ENCODE results near the gene AKR1C1.
"Not testable (repeated sequence)": the region's sequence is repeated elsewhere in the genome, so short reads cannot be mapped to it uniquely, and the experiment has no call there.

Gene AKR1C1

GRCh38 chr10:4947635-4948596 lies 15.3 kb upstream of the AKR1C1 start:
- no peak for DNase-seq

DNA sequence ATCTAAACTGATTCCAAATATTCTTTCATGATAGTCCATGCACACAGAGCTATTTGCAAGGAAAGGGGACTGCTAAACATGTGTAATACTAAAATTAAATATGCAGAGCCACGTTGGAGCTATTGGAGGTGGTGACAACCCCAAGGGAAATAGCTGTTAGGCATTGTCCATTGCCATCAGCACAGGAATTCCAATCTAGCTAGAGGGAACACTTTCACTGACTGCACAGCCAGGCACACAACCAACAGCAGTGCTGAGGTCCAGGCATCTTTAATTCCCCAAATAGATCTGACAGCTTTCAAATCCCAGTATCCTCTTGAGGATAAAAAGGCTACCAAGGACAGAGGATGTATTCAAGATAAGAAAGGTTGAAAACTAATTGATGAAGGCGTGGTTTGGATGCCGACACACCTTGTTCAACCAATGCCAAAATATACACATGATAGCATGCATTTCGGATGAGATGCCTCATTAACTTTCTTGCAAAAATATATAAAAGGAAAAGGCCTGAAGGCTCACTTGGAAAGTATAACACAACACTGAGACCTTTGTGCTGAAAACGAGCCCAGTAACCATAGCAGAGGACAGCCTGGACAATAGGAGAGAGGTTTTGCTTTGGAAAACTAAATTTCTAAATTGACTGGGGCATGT lies 11.6 kb upstream of the AKR1C1 start:
- not testable (repeated sequence) for DNase-seq

DNA sequence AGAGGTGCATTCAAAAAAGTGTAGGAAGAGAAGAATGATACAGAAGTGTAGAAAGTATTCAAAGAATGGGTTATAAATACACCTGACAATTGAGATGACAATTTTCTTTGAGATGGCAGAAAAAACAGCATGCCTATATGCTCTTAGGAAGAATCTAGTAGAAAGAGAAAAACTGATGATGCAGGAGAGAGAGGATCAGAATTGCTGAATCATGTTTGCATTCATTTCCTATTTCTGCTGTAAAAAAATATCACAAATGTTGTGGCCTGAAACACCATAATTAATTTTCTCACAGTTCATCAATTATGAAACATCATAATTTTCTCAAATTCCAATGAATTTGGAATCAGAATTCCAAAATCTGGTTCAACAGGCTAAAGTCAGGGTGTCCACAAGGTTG lies 9.8 kb upstream of the AKR1C1 start:
- no peak for DNase-seq

- DNase-seq, result not testable (repeated sequence)
These were observed 7.1 kb upstream of the AKR1C1 start for GRCh38 chr10:4956088-4956487.

- not testable (repeated sequence) for DNase-seq
These were observed 6.1 kb upstream of the AKR1C1 start for GRCh38 chr10:4956955-4957645.

- DNase-seq, result not testable (repeated sequence)
These were observed 1.7 kb upstream of the AKR1C1 start for GRCh38 chr10:4961558-4961957.

DNA sequence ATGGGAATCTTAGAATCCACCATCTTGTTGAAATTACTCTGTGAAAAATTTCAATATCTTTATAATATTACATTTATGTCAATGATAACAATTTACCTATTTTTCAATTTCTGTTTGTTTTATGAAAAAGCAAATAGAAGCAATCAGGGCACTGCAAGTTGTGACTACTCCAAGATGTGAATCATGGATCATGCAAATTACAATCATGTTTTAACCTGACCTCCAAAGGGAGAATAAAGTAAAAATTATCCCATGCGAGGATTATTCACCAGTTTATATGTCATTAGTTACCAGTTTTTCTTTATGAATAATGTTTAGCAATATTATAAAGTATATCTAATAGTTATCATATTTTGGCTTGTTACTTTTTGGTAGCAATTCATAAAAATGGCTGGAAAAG lies 907 bp upstream of the AKR1C1 start:
- DNase-seq, result not testable (repeated sequence)

DNA sequence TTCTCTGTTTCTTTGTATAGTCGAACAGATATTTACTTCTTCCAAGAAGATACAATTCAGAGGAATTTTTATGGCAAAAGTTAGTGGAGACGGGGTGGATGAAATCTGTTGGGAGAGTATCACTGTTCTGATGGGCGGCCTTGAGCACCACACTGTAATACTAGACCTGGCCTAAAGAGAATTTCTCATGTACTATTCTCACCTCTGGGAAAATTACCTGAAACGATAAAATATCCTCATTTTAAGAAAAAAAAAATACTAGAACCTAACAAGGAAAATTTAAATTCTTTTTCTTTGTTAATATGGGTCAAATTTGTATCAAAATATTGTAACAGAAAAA lies 570 bp downstream of the AKR1C1 start:
- not testable (repeated sequence) for DNase-seq

GRCh38 chr10:4965763-4966162 lies 2.5 kb downstream of the AKR1C1 start:
- DNase-seq, result not testable (repeated sequence)

GRCh38 chr10:4967189-4967588 lies 4.0 kb downstream of the AKR1C1 start:
- not testable (repeated sequence) for DNase-seq

GRCh38 chr10:4969289-4969688 lies 6.1 kb downstream of the AKR1C1 start:
- DNase-seq, result not testable (repeated sequence)

GRCh38 chr10:4970362-4970761 lies 7.1 kb downstream of the AKR1C1 start:
- DNase-seq, result not testable (repeated sequence)

- not testable (repeated sequence) for DNase-seq
These were observed 9.3 kb downstream of the AKR1C1 start for GRCh38 chr10:4972369-4973142.

GRCh38 chr10:4973294-4973693 lies 10.1 kb downstream of the AKR1C1 start:
- DNase-seq, result not testable (repeated sequence)

- DNase-seq, result not testable (repeated sequence)
These were observed 11.2 kb downstream of the AKR1C1 start for GRCh38 chr10:4974400-4974799.

- DNase-seq, result no peak
These were observed 13.8 kb downstream of the AKR1C1 start for GRCh38 chr10:4977025-4977424.

- DNase-seq, result no peak
These were observed 15.7 kb downstream of the AKR1C1 start for GRCh38 chr10:4978870-4979269.

DNA sequence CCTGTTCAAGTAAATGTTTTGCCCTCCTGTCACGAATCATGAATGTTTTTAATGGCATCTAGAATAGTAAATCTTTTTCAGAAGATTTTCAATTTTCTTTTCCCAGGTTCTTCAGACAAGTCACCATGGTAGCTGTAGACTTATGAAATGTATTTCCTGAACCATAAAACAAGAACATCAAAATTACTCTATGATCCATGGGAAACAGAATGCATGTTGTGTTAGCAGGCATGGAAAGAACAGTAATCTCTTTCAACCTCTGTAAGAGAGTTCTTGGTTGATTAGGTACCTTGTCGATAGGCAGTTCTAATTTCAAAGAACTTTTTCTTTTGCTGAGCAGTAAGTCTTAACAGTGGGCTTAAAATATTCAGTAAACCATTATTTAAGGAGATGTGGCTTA lies 17.6 kb downstream of the AKR1C1 start:
- no peak for DNase-seq

DNA sequence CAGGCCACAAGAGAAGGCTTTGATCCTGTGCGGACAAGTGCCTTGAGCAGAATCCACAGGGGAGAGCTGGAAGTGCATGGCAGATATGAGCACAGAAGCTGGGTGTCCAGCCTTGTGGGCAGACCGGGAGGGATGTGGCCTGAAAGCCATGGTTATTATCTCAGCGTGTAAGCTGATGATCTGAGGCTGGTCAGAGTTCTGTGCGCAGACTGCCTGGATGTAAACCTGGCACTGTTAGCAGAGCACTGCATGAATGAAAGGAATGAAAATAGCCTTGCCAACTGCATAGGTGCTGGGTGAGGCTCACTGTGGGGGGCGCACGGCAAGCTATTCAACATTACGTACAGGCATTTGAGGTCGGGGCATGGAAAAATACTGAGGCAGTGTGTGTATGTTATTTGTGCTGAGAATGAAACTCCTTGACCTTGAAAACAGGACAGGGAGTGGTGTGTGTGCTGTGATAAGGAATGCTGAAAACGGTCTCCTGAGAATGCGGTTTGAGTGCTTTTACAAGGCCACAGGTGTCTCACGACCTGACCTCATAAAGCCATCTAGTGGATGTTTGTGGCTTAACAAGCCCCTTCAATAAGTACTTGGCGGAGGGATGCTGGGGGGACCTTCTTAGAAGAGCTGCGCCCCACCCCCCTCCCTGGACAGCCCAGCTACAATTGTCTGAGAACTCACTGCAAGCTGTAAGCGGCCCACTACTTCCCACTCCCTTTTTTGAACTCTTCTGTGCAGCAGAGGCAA lies 18.7 kb downstream of the AKR1C1 start:
- peak; percentile 0 for DNase-seq

DNA sequence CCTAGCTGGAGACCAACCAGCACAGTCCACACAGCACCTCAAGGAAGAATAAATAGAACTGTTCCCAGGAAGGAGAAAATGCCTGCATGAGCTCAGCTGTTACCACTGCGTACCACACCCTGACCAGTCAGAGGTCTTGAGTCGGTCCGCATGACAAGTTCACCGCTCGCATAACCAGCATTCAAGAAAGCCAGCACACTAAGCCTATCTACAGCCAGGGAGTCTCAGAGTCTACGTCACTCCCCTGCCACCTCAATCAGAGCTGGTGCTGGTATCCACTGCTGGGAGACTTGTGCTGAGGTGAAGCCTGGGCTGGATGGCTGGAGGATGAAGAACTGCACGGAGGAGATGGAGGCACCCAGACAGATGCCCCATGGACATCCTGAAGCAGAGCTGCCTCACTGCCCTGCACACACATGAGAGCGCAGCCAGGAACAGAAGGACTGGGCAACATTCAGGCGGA lies 19.6 kb downstream of the AKR1C1 start:
- no peak for DNase-seq

DNA sequence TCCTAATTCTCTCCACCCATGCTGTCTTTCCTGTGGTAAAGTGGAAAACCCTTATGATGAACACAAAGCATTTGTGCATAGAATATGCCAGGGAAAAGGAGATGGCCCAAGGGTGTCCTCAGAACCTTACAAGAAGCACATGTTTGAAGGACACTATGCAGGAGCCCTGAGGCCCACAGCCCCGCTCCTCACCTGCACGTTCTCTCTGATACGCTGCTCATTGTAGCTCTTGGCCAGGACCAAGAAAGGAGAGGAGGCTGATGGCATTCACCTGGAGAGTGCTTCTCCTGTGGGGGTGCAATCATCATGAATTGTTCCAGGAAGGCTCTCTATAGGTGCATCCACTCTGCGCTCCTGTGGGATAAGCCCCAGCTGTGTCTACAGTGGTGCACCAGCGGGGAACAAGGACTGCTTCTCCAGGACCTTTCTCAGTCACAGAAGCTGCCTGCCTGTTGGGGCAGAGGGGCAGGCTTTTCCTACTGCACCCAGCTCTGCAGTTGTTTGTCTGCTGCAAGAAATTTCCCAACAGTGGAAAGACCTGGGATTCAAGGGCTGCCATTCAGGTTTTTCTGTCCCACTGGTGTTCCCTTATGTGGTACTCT lies 20.5 kb downstream of the AKR1C1 start:
- no peak for DNase-seq

Data from NCI-H2171 treated with DMSO at 0.1 percent for 48 hours (cell line).